GM19463 (cell line): ENCODE data around the gene MGAT1.

Experiments
- ATAC-seq: cut with Tn5 transposase; IDR thresholded peaks from one replicate; pipeline ENCODE4 v1.9.1; 2021; ENCODE audit warnings: mild to moderate bottlenecking, moderate library complexity; ENCODE audit not compliant: unreplicated experiment

The MGAT1 gene

DNA sequence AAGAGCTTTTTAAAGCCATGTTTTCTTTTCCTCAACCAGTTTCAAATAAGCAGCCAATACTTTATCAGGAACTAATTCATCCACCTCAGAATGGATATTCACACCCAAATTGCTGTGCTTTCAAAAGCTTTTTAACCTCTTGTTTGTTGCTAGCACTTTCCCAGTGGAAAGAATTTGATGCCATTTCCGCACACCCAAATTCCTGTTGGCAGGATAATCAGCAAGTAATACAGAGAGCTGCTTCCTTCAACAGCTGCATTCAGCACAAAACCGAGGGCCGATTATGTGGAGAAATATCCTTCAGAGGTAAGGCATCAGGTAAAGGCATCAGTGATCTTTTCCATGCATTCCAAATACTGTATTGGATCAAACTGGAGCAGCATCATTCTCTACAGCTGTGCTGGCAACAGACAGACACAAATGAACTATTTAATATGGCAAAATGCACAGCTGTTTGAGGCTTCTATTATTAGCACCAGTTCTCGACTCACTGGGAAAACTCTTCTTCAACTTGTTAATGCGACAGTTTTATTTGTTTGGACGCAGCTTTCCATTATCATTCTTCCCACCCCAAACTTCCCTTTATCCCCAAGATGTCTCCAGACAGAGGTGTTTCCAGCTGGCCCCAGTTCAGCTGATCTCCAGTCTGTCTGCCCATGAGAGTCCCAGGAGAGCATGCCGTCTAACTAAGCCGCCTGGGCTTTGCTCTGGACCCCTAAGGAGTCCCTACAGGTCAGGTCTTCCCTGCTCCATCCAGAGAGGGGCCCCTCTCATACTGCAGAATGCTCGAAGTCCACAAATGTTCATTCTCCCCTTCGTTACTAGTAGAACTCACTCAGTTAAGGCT, 22.2 kb upstream of the MGAT1 start:
- ATAC-seq = no peak

DNA sequence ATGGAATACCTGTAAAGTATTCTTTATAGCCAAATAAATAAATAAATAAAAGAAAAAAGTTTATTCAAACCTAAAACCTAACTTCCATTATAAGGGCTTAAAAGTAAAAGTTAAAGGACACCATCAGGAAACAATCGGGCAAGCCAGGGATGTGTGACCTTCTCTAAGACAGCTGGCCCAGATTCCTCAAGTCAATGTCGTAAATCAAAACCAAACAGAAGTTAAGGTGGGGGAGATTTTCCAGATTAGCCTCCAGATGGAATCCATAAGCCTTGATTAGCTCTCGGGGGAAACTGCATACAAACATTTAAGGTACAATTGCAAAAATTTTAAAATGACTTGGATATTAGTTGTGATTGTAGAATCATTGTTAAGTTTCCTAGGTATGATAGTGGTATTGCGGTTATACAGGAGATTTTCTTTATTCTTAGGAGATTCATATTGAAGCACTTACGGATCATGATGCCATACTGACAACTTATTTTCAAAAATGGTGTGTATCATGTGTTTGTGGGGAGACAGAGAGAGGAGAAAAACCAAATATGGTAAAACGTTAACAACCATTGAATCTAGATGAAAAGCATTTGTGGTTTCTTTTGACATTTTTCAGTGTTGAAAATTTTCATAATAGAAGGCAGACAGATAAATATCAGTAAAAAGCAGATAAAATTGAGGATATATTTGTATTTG, 21.5 kb upstream of the MGAT1 start:
- no peak for ATAC-seq

DNA sequence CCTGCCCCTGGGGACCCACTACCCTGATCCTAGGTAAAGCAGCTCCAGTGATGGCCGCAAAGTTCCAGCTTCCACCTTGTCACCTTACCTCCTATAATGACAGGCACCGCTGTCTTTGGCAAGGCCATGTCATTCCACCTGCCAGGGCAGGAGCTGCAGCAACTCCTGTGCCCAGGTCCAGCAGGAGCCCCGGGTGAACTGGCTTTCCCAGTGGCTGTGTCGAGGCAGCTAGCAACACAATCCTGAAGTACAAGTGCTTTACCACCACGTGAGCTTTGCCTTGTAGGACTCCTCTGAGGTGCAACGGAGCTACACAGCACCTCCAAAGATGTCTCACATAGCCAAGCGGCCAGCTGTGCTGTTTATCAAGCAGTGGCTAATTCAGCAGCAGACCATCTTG, 20.7 kb upstream of the MGAT1 start:
- no peak for ATAC-seq

DNA sequence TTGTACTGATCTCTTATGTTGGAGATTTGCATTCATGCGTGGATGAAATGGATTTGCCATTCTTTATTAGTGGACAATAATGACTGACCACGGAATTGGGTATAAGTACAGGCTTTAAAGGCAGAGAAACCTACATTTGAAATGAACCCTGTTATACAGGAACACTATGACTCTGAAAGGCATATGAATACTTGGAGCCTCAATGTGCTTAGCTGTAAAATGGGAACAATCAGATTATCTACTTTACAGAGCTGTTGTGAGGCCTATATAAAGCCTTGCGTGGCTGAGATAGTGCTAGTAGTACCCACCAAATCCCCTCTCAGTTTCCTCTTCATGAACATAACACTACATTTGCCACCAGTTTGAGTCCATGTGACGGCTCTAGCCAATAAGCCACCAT, 18.9 kb upstream of the MGAT1 start:
- ATAC-seq = no peak

DNA sequence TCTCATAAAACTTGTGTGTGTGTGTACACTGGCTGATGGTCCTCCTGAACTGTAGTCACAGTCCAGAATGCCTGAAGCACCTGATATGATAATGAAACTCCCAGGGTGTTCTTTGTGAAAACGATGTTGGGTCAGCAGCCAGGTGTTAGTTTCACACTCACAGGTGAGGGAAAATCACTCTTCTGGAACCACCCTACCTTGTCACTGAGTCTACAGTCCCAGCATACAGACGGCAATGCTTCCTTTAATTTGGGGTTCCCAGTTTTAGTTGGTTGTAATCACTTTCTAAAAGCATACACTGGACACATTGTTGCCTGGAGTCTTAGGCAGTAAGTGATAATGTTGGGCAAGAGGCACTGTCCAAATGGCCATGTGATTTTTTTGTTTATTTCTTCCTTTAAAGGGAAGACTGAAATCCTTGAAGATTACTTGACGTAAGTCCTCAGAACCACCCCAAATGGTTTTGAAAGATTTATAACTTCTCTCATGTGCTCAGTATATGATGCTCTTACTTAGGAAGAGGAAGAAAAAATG, 18.2 kb upstream of the MGAT1 start:
- ATAC-seq = peak; percentile 60

DNA sequence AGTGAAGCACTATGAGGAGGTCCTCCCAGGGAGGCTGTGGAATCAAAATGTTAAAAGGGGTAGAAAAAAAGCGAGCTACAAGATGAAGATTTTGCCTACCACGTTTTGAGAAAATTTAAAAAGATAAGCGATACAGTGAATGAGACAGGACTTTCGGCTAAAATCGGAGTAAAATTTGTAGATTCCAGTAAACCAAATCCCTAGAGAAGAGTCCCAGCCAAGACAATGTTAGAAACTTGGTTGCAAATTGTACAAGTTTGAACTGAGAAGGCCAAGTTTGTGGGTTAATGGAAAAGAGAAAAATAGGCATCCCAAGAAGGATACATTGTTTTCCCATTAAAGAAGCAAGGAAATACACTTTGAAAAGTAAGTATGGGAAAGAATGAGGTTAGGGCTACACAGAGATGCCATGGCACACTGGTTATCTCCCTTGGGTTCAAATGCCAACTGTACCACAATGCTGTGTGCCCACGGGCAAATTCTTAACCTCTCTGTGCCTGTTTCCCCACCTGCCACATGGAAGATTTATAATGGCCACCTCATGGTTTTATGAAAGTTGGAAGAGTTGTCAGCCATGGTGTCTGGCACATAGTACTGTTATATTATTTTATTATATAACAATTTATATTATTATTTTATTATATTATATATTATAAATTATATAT, 16.2 kb upstream of the MGAT1 start:
- ATAC-seq = no peak

DNA sequence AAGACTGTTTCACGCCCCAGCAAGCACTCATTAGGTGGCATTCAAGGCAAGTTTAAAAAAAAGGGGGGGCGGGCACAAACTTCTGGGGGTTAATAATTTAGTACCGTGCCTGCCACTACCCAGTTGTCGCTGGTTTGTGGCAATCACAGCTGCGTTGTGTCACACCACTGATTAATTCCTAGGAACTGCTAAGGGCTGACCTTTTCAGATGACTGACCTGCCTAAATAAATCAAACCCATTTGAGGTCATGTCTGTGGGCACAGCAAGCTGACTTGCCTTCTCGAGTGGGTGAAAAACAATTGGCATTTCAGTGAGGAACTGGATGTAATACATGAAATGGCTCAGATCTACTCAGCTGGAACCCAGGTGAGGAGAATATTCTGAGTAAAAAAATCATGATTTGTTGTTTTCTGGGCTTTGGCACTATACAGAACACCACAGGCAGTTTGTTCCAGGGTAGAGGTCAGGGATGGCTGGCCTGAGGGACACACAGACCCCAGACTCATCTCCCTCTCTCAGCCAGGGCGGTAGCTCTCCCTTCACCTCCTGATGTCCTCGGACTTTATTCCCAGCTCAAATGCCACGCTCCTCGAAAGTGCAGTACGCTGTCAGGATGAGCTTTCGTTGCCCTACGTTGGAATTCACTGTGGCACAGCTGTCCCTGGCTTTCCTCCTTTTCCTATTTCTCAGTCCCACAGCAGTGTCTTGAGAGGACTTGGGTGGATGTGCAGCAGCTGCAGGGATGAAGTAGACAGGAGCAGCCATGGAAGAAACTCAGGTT, 15.5 kb upstream of the MGAT1 start:
- ATAC-seq = no peak

DNA sequence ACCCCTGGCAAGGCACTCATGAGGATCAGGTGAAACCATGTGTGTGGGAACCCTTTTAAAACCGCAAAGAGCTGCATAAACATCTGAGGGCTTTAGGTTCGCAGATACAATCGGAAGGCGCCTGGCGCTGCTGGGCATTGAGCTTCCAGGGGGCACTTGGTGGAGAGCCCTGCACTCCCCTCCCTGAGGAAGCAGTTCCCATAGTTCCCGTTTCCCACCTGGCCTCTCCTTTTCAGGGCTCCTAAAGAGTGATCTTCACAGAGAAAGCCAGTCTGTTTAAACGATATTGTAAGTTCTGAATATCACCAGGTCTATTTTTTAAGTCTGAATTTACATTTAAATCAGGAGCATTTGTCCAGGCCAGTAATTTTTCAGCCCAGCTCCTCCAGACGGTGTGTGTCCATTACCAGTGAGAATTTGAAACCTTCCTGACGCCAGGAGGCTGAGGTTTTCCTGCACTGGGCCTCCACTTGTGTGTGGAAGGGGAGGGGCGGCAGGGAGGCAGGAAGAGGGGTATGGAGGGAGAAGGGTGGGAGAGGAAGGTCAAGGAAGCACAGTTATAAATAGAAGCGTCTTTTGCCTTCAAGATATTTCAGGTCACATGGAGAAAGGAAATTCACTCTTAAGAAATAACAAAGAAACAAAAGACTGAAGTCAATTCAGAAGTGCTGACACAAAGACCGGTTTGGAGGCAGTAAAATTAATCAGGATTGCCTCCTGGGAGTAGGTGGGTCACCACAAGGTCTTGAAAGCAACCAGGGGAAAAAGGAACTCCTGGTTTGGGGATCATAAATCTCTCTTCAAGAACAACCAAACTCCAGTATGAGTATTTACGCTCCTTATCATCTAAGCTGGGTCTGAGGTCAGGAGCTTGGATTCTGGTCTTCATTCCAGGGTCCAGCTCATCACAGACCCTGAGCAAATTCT, 14.3 kb upstream of the MGAT1 start:
- no peak for ATAC-seq

DNA sequence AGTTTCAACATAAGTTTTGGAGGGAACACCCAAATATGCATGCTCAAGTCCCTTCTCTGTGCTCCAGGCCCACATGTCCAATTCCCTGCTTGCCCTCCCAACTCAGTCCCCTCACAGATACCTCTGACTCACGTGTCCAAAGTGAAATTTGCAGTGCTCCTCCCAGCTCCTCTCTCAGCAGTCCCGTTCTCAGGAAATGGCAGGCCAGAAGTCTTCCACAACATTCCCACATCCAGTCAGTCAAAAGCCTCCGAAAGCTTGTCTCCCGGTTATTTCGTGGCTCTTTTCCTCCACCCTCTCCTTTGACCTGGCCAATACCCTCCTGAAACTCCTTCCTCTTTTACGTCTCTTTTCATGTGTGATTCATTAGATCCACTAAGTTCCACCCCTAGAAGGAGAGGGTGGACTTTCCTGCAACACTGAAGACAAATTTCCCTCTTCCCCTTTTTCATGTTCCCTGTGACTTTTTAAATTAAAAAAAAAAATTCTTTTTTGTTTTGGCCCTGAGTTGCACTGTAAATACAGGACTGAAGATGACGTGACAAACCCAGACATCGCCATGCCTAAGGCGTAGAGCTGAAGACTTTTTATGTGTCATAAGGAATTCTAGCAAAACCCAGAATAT, 12.8 kb upstream of the MGAT1 start:
- no peak for ATAC-seq

DNA sequence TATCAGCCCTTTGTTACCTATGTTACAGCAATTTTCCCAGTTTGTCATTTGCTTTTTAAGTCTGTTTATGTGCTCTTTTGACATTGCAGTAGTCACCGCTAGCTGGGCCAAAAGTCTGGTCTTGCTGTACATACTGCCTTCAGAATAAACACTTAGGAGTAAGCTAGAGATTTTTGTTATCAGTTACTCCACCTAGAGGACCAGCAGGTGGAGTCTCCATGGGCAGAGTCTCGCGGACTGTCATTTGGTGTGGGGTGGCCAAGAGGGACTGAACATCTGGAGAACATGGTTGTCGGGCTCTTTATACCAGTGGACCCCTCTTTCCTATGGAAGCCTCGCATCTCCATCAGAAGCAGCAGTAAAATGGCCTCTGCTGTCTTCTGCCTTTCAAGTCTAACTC, 10.8 kb upstream of the MGAT1 start:
- ATAC-seq = no peak

DNA sequence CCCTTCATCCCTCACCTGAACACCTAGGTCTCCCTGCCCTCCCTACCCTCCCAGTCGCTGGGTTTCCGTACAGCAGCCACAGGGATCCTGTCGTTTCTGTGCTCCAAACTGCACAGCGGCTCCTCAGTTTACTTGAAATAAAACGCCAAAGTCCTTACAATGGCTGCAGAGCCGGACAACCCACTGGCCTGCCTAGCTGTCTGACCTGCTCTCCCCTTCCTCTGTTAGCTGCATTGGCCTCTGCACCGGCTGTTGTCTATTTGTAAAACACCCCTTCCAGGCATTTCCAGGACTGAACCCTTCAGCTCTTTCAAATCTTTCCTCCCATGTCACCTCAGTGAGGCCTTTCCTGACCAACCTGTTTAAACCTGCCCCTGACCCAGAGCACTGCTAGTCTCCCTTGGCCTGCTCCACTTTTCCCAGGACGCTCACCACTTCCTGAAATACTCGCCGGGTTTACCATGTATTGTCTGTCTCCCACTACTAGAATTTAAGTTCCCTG, 9.1 kb upstream of the MGAT1 start:
- ATAC-seq = no peak

DNA sequence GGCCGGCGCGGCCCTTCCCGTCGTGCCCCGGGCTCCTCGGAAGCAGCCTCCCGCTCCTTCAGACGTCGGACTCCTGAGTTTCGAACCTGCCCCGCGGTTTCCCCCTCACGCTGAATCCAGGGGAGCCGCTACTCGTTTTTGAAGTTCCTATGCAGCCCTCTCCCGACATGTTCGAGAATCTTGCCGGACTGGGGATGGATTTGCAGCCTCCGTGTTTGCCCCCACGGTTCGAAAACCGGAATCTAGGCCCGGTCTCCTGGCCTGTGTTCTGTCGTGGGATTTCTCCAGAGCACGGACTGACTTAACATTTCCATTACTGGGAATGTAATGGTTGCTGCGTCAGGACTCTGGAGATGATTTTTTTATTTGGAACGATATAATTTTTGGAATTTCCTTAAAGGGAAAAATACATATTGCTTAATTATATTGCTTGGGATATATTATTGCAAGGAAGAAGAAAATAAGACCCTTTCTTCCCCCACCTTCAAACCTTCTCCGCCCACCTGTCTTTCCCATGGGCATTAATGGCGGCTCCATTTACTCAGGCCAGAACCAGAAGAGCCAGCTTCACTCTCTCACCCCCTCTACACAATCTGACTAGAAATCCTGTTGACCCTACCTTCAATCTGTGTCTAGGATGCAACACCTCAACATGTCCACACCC, 8.5 kb upstream of the MGAT1 start:
- ATAC-seq = no peak

DNA sequence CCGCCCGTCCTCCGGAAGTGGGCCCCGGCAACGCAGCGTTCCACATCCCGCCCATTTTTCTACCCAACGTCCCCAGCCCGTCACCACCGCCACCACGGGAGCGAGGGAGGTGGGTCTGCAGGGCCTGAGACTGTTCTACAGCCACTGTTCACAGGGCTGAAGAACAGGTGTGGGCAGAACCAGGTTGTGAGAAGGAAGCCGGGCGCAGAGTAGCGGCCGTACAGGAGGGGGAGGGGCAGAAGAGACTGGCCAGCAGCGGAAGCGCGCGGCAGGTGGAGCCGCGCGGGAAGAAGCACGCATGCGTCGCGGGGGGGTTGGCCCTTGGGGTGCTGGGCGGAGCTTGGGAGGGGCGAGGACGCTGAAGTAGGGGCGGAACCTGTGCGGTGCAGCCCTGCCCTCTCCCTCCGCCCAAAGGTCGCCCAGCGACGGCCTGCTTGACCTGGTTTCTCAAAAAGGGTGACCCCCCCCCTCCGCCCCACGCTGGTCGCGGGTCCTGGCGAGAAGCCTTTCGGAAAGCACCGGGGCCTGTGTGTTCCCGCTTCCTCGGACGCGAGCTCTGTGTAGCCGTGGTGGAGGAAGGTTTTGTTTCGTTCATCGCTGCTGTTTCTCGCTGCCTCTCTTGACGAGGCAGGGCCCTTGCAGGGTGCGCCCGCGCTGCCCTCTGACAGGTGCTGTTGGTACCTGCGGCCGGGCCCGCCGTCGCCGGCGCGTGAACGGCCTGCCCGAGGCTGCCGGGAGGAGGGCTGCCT, 7.8 kb upstream of the MGAT1 start:
- ATAC-seq = peak; percentile 57

DNA sequence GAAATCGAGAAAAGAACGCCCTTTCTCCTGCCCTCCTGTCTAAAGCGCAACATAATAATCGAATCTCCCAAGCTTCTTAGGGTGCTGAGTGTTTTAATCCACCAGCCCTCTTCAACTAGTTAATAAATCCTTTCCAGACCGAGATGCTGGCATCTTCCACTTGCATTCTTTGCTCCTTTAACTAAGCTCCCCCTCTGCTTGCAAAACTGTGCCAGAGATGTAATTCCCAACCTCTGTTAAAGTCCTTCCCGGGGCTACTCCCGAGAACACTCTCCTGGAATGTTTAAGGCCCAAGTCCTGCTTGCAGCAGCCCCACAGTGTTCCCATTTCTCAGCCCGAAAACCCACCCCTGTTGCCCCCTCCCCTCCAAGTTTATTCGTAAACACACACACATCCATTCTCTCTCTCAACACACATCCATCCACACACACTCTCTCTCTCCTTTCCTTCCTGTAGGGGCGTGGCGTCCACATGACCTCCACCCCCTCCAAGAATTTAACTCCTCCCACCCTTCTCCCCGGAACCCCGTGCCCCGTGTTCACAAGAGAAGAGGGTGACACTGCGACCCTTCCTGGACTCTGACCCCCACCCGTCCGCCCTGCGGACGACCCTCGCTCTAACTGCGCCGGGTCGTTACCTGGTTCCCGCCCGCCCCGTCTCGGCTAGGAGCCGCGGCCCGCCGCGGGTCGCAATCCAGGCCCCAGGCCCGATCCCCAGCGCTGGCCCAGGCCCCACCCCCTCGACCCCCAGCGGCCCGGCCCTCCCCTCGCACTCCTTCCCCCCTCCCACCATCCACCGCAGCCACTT, 7.0 kb upstream of the MGAT1 start:
- ATAC-seq = peak; percentile 54

DNA sequence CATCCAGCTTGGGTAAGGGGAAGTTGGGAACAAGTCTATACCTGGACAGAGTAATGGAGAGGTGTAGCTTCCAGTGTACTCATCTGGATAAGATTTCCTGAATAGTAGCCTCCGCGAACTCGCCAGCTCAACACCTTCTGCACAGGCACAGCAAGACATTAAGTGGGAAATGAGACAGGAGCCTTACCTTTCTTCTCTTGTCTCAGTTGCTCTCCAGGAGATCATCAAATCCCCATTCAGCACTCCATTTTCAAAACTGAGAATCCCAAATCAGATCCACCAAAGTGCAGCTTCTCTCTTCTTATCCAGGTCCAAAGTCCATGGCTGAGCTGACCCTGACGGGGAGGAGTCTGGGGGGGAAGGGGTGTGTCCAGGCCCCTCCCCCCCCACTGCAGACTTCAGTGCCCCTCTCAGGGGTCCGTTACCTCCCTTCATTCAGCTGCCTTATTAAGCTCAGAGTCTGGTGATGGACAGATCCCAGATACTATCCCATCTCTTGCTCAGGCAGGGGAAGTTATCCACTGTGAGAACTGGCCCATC, 5.9 kb upstream of the MGAT1 start:
- no peak for ATAC-seq

DNA sequence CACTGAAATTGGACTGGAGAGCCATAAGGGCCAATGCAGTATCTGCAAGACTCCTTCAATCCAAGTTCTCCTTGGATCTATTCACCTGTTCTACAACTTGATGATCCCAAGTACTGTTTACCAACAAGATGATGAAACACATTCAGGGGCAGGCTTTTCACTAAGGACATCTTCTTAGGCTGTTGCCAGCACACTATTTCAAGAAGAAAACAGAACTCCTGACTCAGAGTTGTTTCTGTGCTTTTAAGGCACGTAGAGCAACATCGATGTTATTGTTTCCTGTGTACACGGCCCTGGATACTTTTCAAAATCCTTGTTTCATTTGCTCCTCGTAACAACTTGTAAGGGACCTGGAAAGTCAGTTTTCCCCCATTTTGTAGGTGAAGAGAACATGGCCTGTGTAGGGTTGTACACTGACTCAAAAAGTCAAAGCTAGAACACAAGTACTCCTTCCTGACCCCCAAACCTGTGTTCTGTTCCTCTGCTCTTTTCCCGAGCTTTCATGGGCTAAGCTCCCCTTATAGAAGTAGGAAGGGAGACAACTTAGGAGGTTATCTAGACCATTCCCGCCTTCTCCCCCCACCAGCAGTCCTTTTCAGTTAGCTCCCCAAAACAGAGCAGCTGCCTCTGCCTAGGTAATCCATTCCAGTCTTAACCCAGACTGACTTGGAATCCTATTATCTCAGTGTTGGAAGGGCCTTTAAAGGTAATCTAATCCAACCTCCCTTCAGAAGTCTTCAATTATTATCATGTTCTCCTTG, 5.2 kb upstream of the MGAT1 start:
- ATAC-seq = no peak
